Measurements from ENCODE around the gene HDAC4.

HDAC4 gene

DNA sequence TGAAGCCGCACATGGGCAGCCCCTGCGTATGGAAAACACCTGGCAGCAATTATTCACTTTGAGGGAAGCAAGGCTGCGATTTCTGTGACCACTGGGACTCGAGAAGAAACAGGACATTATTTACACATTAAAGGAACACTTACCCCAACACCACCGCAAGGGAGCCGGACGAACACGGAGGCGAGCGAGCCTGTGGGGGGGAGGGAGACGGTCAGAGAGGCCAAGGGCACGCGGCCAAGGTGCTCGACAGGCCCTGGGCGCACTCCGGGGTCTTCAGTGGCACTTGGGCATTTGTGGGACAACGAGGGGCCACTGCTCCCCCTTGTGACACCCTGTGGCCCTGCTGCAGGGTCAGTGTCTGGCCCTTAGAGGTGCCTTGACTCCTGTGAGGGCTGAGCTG is 306.0 kb downstream of the HDAC4 start:
- no peak for DNase-seq

DNA sequence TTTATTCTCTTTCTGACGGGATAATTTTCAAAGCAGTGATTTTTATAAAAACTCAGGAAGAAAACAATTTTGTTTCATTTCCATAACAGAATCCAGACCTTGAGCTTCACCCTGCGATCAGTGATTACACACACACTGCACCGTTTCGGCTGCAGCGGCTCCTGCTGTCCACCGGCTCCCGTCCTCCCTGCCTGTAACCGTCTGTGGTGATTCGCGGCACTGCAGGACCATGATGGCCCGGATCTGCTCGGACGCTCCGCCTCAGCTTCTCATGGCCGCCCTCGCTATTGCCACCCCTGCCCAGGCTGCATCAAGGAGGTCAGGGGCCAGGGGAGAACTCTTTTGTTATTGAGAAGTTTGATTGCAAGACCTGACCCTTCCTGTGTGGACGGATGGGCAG is 306.9 kb downstream of the HDAC4 start:
- no peak for DNase-seq

DNA sequence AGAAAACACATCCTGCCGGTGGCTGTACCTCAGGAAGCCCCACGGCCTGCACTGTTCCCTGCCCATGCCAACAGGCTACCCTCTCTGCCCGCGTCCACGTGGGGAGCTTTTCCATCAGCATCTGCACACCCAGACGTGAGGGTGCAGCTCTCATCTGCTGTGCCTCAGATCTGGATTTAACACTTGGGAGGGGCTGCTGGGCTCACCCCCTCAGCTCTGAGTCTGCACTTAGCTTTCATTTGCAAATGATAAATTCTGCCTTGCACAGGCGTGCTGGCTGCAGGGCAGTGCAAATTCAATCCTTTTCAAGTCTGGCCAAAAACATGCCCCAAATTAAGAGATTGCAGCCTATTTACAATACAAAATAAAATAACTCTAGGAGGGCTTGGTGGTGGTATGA is 307.3 kb downstream of the HDAC4 start:
- no peak for DNase-seq

DNA sequence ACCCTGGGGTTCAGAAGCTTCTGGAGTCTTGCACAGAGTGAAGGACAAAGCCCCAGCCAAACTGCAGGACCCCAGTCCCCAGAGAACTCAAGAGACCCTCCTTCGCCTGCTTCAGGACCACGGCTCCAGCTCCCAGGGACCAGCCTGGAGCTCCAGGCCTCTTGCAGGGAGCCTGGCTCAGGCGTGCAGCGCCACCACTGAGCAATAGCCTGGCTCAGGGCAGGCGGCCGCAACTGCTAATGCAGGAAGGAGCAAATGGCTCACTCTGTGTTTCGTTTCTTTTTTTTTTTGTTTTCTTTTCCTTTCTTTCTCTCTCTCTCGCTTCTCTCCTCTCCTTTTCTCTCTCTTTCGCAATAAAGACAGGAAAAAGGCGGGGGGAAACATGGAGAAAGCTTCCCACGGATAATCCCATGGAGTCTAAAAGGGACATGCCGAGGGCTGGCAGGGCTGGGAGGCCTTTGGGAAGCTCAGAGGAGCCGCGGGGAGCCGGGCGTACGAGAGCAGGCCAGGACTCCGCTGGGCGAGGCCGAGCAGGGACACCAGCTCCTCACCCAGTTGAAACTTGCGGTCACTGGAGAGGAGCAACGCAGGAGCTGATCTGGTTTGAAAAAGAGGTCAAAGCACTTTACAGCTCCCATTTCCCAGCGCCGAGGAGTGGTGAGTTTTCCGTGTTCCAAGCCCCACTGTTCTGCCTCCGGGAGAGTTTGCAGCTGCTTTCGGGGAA is 308.1 kb downstream of the HDAC4 start:
- no peak for DNase-seq

DNA sequence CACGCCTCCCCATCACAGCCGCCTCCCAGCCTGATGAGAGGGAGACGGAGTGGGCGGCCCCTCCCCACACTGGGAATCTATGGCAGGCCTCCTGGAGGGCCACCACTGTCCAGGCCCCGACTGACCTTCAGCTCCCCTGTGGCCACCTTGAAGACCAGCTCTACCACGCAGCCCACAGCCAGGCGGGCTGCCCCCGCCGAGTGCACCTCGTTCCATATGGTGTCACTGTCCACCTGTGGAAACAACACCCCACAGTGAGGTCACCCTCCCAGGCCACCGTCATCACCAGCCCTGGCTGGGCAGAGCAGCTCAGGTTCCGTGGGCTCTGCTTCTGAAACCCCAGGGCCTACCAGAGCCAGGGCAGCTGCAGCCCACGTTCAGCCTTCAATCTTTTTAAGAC is 310.9 kb downstream of the HDAC4 start:
- DNase-seq, result no peak

DNA sequence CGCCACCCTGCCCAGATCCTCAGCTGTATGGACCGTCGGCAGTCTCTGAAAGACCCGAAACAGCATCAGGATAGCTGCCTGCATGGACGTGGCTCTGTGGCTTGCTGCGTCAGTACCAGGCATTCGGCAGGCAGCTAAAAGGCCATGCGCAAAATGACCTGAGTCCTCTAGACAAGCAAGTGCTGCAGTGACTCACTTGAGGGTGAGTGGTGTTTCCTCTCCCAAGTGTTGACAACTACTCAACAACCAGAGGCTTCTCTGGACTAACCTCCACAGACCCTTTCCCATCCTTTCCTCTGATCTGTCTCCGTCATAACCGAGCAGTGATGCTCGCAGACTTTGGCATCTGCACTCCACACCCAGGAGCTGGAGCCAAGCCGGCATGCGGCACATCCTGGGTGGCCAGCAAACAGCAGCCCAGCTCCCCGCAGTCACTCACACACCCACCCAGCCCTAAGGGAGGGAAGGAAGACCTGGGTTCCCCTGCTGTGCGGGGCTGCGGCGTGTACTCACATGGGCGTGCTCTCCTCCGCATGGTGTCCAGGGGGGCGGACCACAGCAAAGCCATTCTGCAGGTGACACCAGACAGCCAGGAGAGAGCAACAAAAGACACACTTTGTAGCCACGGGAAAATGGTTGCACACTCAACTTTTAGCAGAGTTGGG is 313.6 kb downstream of the HDAC4 start:
- DNase-seq, result no peak

DNA sequence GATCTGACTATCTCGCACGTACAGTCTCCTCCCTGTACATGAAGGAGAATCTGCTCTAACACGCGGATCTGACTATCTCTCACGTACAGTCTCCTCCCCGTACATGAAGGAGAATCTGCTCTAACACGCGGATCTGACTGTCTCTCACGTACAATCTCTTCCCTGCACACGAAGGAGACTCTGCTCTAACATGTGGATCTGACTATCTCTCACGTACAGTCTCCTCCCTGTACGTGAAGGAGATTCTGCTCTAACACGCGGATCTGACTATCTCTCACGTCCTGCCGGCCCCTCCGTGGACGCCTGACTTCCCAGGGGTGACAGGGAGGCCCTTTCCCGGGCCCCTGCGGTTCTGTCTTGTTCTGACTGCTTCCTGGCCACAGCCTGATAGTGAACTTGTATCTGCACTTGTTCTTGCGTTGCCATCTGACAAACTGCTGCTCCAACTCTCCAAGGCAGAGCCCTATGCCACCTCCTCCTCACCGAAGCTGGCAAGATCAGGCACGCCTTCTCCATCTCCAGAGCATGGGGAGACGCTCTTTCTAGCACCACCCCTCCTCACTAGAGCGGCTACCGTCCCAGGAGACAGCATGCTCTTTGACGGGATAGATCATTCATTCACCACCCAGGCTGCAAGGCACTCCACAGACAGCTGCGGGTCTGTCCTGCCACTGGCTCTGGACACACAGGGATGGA is 314.3 kb downstream of the HDAC4 start:
- DNase-seq, result no peak

DNA sequence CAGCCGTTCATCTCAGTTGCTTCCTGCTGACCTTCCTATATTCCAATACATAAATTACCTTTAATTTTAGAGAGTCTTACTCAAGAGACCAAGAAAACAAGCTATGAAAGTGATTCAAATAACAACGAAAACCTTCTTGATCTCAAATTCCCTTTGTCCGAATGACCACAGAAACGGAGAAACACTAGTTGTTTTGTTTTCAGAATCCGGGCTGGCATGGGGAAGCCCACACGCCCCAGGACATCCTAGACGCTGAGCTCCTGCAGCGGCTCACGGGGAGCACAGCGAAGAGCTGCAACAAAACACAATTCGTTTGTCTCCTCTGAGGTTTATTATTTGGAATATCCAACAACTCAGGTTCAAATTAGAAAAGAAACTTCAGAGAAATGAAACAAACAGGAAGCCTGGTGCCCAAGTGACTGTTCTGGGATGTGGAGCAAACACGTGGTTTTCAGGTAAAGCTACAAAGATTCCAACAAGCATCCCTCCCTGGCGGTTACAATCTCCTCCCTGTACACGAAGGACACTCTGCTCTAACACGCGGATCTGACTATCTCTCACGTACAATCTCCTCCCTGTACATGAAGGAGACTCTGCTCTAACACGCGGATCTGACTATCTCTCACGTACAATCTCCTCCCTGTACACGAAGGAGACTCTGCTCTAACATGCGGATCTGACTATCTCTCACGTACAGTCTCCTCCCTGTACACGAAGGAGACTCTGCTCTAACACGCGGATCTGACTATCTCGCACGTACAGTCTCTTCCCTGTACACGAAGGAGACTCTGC is 315.4 kb downstream of the HDAC4 start:
- no peak for DNase-seq

DNA sequence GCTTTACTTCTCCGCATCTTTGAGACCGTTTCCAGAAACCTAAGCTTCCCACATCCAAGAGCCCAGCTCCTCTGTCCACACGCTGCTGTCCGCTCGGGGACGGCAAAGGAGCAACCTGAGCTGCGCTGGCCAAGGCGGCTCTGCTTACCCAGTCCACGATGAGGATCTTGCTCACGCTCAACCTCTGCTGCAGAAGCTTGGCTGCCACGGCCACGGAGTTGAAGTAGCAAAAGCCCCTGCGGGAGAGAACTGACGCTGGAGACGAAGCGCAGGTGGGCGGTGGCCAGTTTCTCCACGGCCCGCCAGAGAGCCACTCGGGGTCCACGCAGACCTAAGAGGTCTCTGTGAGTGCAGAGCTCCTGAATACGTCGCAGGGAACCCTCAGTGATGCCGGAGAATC is 316.8 kb downstream of the HDAC4 start:
- no peak for DNase-seq

DNA sequence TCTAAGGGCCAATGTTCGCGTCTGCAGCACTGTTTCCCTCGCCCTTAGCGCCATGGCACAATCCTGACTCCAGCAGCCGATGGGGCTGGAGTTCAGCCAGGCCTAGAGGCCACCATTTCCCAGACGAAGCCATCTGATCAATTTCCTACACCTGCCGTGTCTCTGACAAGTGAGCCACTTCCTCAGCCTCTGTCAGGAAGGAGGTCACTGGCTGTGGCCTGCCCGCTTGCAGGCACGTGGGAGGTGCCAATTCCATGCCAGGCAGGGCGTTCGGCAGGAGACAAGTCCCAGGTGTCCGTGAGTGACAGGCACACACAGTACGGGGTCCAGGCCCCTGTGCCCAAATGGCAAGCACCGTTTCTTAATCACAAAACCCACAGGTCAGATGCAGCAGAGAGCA is 318.4 kb downstream of the HDAC4 start:
- DNase-seq, result no peak

DNA sequence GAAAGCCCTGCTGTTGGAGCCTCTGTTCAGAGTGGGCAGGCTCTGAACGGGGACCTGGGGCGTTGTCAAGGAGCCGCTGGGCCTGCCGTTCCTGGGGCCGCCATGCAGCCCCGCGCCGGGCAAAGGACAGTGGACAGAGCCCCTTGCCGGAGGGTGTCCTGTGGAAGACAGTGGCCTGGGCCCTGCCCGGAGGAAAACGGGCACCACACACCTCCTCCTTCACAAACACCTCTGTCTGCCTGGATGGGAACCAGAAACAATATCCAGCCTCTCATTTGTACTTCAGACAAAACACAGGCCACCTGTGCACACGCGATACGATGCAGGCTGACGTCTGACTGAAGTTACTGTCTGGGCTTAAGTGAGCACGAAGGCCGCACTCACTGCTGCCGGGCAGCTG is 319.2 kb downstream of the HDAC4 start:
- no peak for DNase-seq

DNA sequence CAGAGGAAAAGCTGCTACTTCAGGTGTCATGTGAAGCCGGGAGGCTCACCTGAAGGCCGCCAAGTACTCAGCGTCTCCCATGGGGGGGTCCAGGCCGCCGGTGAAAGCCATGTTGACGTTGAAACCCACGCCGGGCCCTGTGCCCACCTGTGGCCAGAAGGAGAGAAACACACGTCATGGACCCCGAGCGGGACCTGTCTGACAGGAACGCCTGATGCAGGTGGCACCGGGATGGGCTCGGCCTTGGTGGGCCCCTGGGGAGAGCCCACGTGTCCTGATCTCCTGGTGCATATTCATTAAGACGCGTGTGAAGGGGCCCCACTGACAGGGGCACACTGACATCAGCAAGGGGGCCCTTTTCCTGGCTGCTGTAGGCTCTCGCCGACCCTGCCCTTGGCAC is 319.8 kb downstream of the HDAC4 start:
- DNase-seq, result no peak

DNA sequence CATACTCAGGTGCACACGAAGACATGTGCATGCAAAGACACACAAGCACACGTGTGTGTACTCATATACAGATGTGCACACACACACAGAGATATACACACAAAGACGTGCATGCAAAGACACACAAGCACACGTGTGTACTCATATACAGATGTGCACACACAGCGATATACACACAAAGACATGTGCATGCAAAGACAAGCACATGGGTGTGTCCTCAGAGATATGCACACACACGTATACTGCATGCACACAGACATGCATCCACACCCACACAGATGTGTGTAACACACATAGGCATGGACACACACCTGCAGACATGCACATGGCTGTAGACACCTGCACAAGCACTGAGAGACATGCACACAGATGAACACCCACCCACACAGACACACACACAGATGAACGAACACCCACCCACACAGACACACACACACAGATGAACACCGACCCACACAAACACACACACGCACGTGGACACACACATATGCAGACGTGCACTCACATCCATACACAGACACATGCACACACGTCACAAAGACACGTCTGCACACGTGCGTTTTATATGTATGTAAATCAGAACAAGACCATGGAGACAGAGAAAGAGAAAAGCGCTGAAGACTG is 321.0 kb downstream of the HDAC4 start:
- DNase-seq, result no peak

DNA sequence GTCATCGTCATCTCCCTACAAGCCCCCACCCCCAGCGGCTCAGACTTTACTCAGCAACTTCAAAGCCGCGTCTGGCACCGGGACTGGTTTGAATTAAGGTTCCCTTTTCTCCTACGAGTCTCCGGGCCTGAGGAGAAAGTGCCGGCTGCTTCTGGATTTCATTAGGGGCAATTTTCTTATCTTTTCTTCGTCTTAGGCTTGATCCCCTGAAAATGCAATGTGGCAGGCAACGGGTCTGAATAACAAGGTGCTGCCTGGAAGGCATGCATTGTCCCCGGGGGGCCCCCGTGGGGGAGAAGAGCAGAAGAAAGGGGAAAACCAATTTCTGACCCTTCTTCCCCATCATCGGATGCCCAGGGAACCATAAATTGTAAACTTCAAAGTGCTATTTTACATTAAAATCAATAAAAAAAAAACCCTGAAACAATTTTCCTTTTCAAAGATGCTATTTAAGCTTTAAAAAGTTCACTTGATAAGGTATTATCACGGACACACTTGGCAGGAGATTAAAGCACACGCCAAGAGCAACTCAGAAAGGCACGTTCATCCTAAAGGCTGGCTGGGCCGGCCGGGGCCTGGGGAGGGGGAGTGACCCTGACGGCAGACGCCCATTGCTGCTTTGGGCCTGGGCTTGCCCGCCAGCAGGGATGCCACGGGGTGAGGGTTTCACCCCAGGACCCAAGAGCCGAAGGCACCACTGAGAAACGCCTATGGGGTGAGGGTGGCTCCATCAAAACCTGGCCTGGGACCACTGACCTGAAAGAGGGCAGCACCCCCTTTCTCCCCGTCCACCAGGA is 322.5 kb downstream of the HDAC4 start:
- DNase-seq, result no peak

DNA sequence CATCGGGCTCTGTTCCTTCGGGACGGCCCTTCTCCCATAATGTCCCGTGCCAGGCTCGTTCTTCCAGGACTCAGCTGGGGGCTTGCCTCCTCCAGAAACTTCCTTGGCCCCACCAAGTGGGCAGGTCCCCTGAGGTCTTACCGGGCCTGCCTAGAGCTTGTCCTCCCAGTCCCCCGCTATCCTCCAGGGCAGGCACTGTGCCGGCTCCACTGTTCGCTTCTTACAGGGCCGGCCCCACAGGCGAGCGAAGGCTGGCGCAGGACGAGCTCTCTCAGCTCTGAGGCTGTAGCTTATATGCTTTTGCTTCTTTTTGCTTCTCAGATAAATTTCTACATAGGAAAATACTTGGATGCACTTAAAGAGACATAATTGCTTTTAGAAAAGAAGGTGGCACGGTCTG is 323.6 kb downstream of the HDAC4 start:
- no peak for DNase-seq

DNA sequence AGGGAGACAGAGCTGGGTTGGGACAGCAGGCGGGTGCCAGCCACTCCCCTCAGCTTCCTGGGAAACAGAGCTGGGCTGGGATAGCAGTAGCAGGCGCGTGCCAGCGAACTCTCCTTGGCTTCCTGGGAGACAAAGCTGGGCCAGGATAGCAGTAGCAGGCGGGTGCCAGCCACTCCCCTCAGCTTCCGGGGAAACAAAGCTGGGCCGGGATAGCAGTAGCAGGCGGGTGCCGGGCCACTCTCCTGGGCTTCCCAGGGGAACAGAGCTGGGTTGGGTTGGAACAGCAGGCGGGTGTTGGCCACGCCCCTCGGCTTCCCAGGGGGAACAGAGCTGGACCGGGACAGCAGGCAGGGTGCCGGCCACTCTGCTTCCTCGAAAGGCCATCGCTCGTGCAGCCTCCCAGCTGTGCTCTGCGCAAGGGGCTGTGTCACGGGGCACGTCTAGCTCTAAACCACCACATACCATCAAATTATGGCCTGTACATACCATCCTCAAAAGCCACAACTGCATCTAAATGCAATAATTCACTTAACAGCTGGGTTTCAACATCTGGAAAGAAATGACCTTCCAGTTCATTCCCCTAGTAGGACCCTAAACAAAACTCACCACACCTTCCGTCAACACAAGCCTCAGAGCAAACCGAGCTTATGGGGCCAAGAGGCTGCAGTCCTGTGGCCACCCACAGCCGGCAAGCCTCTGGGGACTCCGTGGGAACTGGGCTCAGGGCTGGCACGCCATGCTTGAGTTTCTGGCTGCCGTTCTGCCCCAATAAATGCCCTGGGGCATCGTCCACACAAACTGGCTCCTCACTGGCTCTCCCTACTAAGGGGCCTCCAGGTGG is 324.7 kb downstream of the HDAC4 start:
- no peak for DNase-seq

DNA sequence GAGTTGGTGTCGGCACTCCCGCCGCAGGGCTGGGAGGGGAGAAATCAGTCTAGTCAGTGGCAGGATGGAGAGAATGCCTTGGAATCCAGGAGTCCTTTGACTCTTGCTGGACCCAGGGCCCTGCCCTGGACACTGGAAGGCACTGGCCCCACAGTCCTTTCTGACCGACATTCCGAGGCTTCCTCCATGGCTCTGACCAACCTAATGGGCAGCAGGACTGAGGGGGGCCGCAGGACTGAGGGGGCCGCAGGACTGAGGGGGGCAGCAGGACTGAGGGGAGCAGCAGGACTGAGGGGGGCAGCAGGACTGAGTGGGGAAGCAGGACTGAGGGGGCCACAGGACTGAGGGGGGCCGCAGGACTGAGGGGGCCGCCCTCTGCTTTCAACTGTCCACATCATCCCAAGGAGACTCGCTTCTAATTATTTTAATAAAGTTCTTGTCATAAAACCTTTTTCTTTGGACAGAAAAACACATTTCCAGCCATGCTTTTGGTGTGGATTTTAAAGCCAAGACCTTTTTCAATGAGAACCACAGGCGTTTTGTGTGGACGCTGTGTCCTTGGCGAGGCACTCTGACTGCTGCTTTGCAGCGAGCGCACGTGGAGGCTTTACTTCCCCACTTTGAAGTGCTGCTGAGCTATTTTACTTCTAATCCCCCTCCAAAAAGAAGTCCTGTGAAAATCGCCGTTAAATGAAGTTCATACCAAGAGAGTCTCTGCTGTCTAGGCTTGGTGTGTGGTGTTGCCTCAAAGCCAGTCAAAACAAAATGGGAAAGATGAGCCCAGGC is 326.9 kb downstream of the HDAC4 start:
- no peak for DNase-seq

DNA sequence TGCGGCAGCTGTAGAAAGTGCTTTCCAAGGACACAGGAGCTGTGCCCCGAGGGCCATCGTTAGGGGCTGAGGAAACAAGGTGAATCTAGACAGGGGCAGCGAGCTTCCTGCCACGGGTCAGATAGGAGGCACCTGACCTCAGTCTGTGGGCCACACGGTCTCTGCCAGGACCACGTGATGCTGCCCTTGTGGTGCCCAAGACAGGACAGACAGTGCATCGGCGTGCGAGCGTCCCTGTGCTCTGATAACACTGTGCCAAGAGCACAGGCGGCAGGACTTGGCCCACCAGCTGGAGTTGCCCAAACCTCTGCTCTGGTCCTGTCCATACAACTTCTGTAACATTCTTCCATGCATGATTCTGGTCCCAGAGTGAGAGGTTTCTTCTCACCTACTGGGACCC is 327.6 kb downstream of the HDAC4 start:
- no peak for DNase-seq

DNA sequence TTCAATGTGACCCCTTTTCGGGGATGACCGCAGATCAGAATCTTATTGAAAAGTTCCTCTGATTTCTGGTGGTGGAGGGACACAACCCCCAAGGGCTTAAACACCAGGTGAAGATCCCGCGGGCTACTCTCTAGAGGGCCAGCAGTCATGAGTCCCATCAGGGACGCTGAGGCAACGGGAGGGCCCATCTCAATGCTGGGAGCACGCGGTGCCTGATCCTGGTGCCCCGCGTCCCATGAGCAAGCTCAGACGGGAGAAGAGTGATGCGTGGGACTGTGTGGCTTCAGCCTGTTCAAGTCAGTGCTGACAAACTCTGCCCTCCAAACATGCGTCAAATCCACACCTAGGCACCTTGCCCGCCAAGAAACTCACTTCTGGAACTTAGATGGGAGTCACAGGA is 328.0 kb downstream of the HDAC4 start:
- DNase-seq, result no peak

DNA sequence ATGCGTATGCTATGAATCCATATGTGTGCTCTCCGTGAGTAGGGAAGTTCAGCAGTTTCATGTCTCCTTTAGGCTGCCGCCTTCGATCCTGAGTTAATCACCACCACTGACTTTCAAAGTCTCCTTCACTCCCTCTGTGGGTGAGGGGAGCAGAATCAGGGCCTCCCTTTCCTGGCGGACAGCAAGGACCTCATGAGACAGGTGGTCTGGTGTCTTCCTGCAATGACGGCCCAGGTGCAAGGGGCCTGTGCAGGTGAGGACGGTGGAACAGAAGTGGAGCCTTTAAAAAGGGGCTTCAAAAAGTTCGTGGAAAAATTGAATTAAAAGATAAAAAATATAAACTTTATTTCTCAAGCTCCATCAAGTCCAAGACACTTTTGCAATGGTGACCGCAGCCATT is 330.4 kb downstream of the HDAC4 start:
- DNase-seq, result no peak
